Activated naive CD8-positive, alpha-beta T cell treated with anti-CD3 and anti-CD28 coated beads for 36 hours (primary cell): ENCODE data around the gene CSRNP3. TPM values are rescaled to one million over a fixed set of nuclear protein-coding genes. Genes with fewer than 3 reads are reported as not detected.
"Not testable (repeated sequence)": the region's sequence is repeated elsewhere in the genome, so short reads cannot be mapped to it uniquely, and the experiment has no call there.

Experiments
- DNase-seq: peaks from one replicate; pipeline ENCODE4 v3.0.0; 2021
- H3K27ac Mint-ChIP-seq: one replicate; pipeline ENCODE4 v1.8.0; 2022; ENCODE audit warnings: mild to moderate bottlenecking, moderate library complexity, mixed read lengths
- H3K27me3 Mint-ChIP-seq: one replicate; pipeline ENCODE4 v1.8.0; 2022; ENCODE audit warnings: mild to moderate bottlenecking, mixed read lengths
- H3K36me3 Mint-ChIP-seq: one replicate; pipeline ENCODE4 v1.8.0; 2021; ENCODE audit warnings: mild to moderate bottlenecking, mixed read lengths
- H3K4me1 Mint-ChIP-seq: one replicate; pipeline ENCODE4 v1.8.0; 2021; ENCODE audit warnings: mixed read lengths
- H3K4me3 Mint-ChIP-seq: one replicate; pipeline ENCODE4 v1.8.0; 2022; ENCODE audit warnings: mild to moderate bottlenecking, moderate library complexity, mixed read lengths
- H3K9me3 Mint-ChIP-seq: one replicate; pipeline ENCODE4 v1.8.0; 2022; ENCODE audit warnings: mixed read lengths
- total RNA-seq, 2 experiments: library from RNA; stranded (reverse); gene quantifications; one replicate each; pipeline ENCODE4 v1.2.3, GENCODE V29; 2021

The CSRNP3 gene
- total RNA-seq, 2 experiments from 2014 or later: not detected

GRCh38 chr2:165637396-165637795 is 167.9 kb downstream of the CSRNP3 start:
- no peaks in the 10 kb centered on the region for H3K9me3 Mint-ChIP-seq
- H3K36me3 Mint-ChIP-seq: no peaks in the 10 kb centered on the region
- no peak for DNase-seq
- H3K4me3 Mint-ChIP-seq: no peak overlapping the region
- no peaks in the 10 kb centered on the region for H3K4me1 Mint-ChIP-seq
- H3K27me3 Mint-ChIP-seq: no peaks in the 10 kb centered on the region
- no peak overlapping the region for H3K27ac Mint-ChIP-seq

GRCh38 chr2:165639504-165639903 is 170.0 kb downstream of the CSRNP3 start:
- Mint-ChIP-seq H3K36me3 (no peaks in the 10 kb centered on the region), H3K9me3 (no peaks in the 10 kb centered on the region), H3K27me3 (peaks cover 4% of the 10 kb centered on the region), H3K4me3 (no peak overlapping the region), H3K4me1 (no peaks in the 10 kb centered on the region), H3K27ac (no peak overlapping the region)
- no peak for DNase-seq

GRCh38 chr2:165640247-165640929 is 170.9 kb downstream of the CSRNP3 start:
- no peak overlapping the region for H3K27ac Mint-ChIP-seq
- no peaks in the 10 kb centered on the region for H3K36me3 Mint-ChIP-seq
- no peak overlapping the region for H3K4me3 Mint-ChIP-seq
- H3K27me3 Mint-ChIP-seq: peaks cover 4% of the 10 kb centered on the region
- no peak for DNase-seq
- no peaks in the 10 kb centered on the region for H3K9me3 Mint-ChIP-seq
- H3K4me1 Mint-ChIP-seq: no peaks in the 10 kb centered on the region

GRCh38 chr2:165645930-165646831 is 176.7 kb downstream of the CSRNP3 start:
- no peak for DNase-seq
- H3K4me1 Mint-ChIP-seq: no peaks in the 10 kb centered on the region
- H3K4me3 Mint-ChIP-seq: no peak overlapping the region
- H3K27ac Mint-ChIP-seq: no peak overlapping the region
- peaks cover 4% of the 10 kb centered on the region for H3K27me3 Mint-ChIP-seq
- H3K36me3 Mint-ChIP-seq: no peaks in the 10 kb centered on the region
- H3K9me3 Mint-ChIP-seq: no peaks in the 10 kb centered on the region

GRCh38 chr2:165647409-165647808 is 177.9 kb downstream of the CSRNP3 start:
- Mint-ChIP-seq H3K4me1 (no peaks in the 10 kb centered on the region), H3K27ac (no peak overlapping the region), H3K36me3 (no peaks in the 10 kb centered on the region), H3K9me3 (no peaks in the 10 kb centered on the region), H3K27me3 (peaks cover 4% of the 10 kb centered on the region), H3K4me3 (no peak overlapping the region)
- DNase-seq: no peak

- no peak overlapping the region for H3K27ac Mint-ChIP-seq
- no peaks in the 10 kb centered on the region for H3K27me3 Mint-ChIP-seq
- DNase-seq: no peak
- H3K36me3 Mint-ChIP-seq: no peaks in the 10 kb centered on the region
- no peaks in the 10 kb centered on the region for H3K4me1 Mint-ChIP-seq
- H3K9me3 Mint-ChIP-seq: no peaks in the 10 kb centered on the region
- H3K4me3 Mint-ChIP-seq: no peak overlapping the region
Observed at GRCh38 chr2:165648801-165649200, 179.3 kb downstream of the CSRNP3 start.

GRCh38 chr2:165651233-165651632 is 181.7 kb downstream of the CSRNP3 start:
- DNase-seq: no peak
- H3K27me3 Mint-ChIP-seq: no peaks in the 10 kb centered on the region
- no peak overlapping the region for H3K4me3 Mint-ChIP-seq
- no peaks in the 10 kb centered on the region for H3K36me3 Mint-ChIP-seq
- H3K4me1 Mint-ChIP-seq: no peaks in the 10 kb centered on the region
- no peak overlapping the region for H3K27ac Mint-ChIP-seq
- H3K9me3 Mint-ChIP-seq: no peaks in the 10 kb centered on the region

GRCh38 chr2:165655661-165656060 is 186.2 kb downstream of the CSRNP3 start:
- Mint-ChIP-seq H3K4me3 (no peak overlapping the region), H3K27me3 (no peaks in the 10 kb centered on the region), H3K4me1 (no peaks in the 10 kb centered on the region), H3K27ac (no peak overlapping the region), H3K36me3 (no peaks in the 10 kb centered on the region), H3K9me3 (no peaks in the 10 kb centered on the region)
- no peak for DNase-seq

GRCh38 chr2:165660361-165660760 is 190.9 kb downstream of the CSRNP3 start:
- Mint-ChIP-seq H3K27ac (no peak overlapping the region), H3K27me3 (no peaks in the 10 kb centered on the region), H3K4me1 (no peaks in the 10 kb centered on the region), H3K9me3 (no peaks in the 10 kb centered on the region), H3K36me3 (no peaks in the 10 kb centered on the region), H3K4me3 (no peak overlapping the region)
- no peak for DNase-seq

GRCh38 chr2:165662720-165663119 is 193.2 kb downstream of the CSRNP3 start:
- no peak for DNase-seq
- no peak overlapping the region for H3K27ac Mint-ChIP-seq

GRCh38 chr2:165665614-165666013 is 196.1 kb downstream of the CSRNP3 start:
- Mint-ChIP-seq H3K27ac (no peak overlapping the region), H3K36me3 (no peaks in the 10 kb centered on the region), H3K27me3 (no peaks in the 10 kb centered on the region), H3K9me3 (peaks cover 6% of the 10 kb centered on the region), H3K4me3 (no peak overlapping the region), H3K4me1 (no peaks in the 10 kb centered on the region)
- no peak for DNase-seq

More at GRCh38 chr2:165662720-165663119, 193.2 kb downstream of the CSRNP3 start:
- no peaks in the 10 kb centered on the region for H3K36me3 Mint-ChIP-seq
- no peaks in the 10 kb centered on the region for H3K27me3 Mint-ChIP-seq
- H3K4me3 Mint-ChIP-seq: no peak overlapping the region
- H3K9me3 Mint-ChIP-seq: peaks cover 6% of the 10 kb centered on the region
- H3K4me1 Mint-ChIP-seq: no peaks in the 10 kb centered on the region

GRCh38 chr2:165666073-165666472 is 196.6 kb downstream of the CSRNP3 start:
- not testable (repeated sequence) for H3K4me3 Mint-ChIP-seq, H3K27me3 Mint-ChIP-seq, DNase-seq, H3K4me1 Mint-ChIP-seq, H3K36me3 Mint-ChIP-seq, H3K9me3 Mint-ChIP-seq, H3K27ac Mint-ChIP-seq

GRCh38 chr2:165666605-165667004 is 197.1 kb downstream of the CSRNP3 start:
- Mint-ChIP-seq H3K27me3 (no peaks in the 10 kb centered on the region), H3K36me3 (no peaks in the 10 kb centered on the region), H3K27ac (no peak overlapping the region), H3K9me3 (peaks cover 6% of the 10 kb centered on the region), H3K4me1 (no peaks in the 10 kb centered on the region), H3K4me3 (no peak overlapping the region)
- DNase-seq: no peak

- H3K36me3 Mint-ChIP-seq: no peaks in the 10 kb centered on the region
- DNase-seq: no peak
- no peak overlapping the region for H3K4me3 Mint-ChIP-seq
- H3K27me3 Mint-ChIP-seq: no peaks in the 10 kb centered on the region
- H3K27ac Mint-ChIP-seq: no peak overlapping the region
- H3K4me1 Mint-ChIP-seq: no peaks in the 10 kb centered on the region
- peaks cover 6% of the 10 kb centered on the region for H3K9me3 Mint-ChIP-seq
Observed at GRCh38 chr2:165667375-165667774, 197.9 kb downstream of the CSRNP3 start.

GRCh38 chr2:165674780-165675179 is 205.3 kb downstream of the CSRNP3 start:
- Mint-ChIP-seq H3K27ac (no peak overlapping the region), H3K36me3 (no peaks in the 10 kb centered on the region), H3K4me3 (no peak overlapping the region), H3K9me3 (no peaks in the 10 kb centered on the region), H3K27me3 (no peaks in the 10 kb centered on the region), H3K4me1 (no peaks in the 10 kb centered on the region)
- no peak for DNase-seq

GRCh38 chr2:165675551-165675968 is 206.1 kb downstream of the CSRNP3 start:
- Mint-ChIP-seq H3K9me3 (no peaks in the 10 kb centered on the region), H3K27ac (no peak overlapping the region), H3K36me3 (no peaks in the 10 kb centered on the region), H3K4me3 (no peak overlapping the region), H3K27me3 (no peaks in the 10 kb centered on the region), H3K4me1 (no peaks in the 10 kb centered on the region)
- DNase-seq: no peak
